Measurements from ENCODE around the gene MKRN2OS. TPM values are rescaled to one million over a fixed set of nuclear protein-coding genes. Genes with fewer than 3 reads are reported as not detected.

Gene MKRN2OS, protein sequence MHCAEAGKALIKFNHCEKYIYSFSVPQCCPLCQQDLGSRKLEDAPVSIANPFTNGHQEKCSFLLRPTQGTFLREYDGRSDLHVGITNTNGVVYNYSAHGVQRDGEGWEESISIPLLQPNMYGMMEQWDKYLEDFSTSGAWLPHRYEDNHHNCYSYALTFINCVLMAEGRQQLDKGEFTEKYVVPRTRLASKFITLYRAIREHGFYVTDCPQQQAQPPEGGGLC
- total RNA-seq: not detected
- long read RNA-seq, partial matches to known transcripts: 0 of 11 reads
- long read RNA-seq, other reads (novel, unspliced or antisense): 11 of 11 reads

DNA sequence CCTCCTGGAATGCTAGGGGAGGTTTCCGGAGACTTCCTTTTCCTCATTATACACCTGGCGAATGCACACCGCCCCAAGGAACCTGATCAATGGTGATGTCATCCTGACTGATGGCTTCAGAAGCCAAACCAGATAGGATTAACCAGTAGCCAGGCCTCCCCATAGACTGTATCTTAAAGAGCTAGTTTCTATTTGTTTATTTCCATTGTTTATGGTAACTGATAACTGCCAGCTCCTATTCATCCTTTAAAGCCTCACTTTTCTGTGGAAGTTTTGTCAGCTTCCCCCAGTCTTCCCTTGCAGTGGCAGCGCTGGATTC is at the start of gene MKRN2OS:
Gene MKRN2OS (minus strand): TSS at position 27 of the 319 bp plus-strand sequence. CDS start 35 bp downstream, outside the sequence.
- TF ChIP-seq, protein P1, sequence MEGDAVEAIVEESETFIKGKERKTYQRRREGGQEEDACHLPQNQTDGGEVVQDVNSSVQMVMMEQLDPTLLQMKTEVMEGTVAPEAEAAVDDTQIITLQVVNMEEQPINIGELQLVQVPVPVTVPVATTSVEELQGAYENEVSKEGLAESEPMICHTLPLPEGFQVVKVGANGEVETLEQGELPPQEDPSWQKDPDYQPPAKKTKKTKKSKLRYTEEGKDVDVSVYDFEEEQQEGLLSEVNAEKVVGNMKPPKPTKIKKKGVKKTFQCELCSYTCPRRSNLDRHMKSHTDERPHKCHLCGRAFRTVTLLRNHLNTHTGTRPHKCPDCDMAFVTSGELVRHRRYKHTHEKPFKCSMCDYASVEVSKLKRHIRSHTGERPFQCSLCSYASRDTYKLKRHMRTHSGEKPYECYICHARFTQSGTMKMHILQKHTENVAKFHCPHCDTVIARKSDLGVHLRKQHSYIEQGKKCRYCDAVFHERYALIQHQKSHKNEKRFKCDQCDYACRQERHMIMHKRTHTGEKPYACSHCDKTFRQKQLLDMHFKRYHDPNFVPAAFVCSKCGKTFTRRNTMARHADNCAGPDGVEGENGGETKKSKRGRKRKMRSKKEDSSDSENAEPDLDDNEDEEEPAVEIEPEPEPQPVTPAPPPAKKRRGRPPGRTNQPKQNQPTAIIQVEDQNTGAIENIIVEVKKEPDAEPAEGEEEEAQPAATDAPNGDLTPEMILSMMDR (IDR thresholded peaks at IDR 0.05): no peak
- no peak for DNase-seq
- Histone ChIP-seq H3K4me3 (no peak within 1 kb of the TSS), H3K9me3 (no peaks in the 10 kb centered on the region), H3K27ac (no peak within 1 kb of the TSS), H3K36me3 (no peaks in the 10 kb centered on the region), H3K27me3 (ENCODE audit: low read depth) (no peaks in the 10 kb centered on the region), H3K4me1 (no peaks in the 10 kb centered on the region)
- intact Hi-C loops (cut with DNase I): no loop called here
- peak; percentile 66 to 74 for ATAC-seq

DNA sequence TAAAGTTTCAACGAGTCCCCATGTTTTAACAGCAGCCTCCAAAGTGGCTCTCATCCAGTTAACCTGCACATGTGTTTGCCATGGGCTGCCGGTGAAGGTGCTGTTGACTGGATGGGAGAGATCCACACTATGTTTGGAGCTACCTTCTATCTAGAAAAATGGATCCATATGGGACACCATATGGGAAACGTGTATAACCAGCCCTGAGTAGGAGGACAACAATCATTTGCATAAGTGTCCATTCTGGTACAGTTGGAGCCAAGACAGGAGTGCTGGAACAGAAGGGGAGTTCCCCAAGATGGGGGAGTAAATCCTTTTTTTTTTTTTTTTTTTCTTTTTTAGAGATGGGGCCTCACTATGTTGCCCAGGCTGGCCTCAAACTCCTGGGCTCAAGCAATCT is 48.2 kb upstream of the MKRN2OS start:
- H3K27ac ChIP-seq: no peak overlapping the region
- DNase-seq (no peak), ATAC-seq (no peak)
- H3K36me3 ChIP-seq: peaks cover 99% of the 10 kb centered on the region
- H3K9me3 ChIP-seq: no peaks in the 10 kb centered on the region
- H3K4me3 ChIP-seq: no peak overlapping the region
- TF ChIP-seq, protein P1 (IDR thresholded peaks at IDR 0.05): no peak
- no peaks in the 10 kb centered on the region for H3K27me3 ChIP-seq (ENCODE audit: low read depth)
- H3K4me1 ChIP-seq: no peaks in the 10 kb centered on the region
- intact Hi-C loops (cut with DNase I): no loop called here

DNA sequence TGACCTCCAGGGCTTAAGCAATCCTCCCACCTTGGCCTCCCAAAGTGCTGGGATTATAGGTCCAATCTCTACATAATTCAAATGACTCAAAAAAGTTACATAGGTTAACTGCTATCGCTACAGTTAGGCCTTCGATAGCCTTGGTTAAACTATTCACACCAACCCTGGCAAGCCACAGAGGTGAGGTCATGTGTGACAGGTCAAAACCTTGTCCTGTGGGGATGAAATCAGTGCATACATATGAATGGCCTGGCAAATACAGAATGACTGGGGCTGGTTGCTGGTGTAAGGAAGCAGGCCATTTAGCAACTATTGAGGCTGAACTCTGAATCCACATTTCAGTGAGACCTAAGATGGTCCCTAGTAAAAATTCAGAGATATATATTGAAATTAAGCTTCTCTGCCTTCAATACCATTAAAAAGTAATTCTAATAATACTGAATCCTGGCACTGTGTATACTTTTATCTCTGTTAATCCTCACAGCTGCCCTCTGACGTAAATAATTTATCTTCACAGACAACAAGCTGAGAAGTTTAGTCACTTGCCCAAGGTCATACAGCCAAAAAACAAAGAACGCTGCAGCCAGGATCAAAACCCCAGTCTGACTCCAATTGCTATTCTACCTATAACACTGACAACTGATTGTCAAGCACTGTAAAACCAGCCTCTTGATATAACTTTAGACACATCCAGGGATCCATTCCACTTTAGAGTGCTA is 46.9 kb upstream of the MKRN2OS start:
- TF ChIP-seq, protein P1 (IDR thresholded peaks at IDR 0.05): no peak
- Histone ChIP-seq H3K27ac (no peak overlapping the region), H3K36me3 (peaks cover 99% of the 10 kb centered on the region), H3K4me3 (no peak overlapping the region), H3K27me3 (ENCODE audit: low read depth) (no peaks in the 10 kb centered on the region), H3K9me3 (no peaks in the 10 kb centered on the region), H3K4me1 (no peaks in the 10 kb centered on the region)
- no peak for DNase-seq
- intact Hi-C loops (cut with DNase I): no loop called here
- no peak for ATAC-seq

DNA sequence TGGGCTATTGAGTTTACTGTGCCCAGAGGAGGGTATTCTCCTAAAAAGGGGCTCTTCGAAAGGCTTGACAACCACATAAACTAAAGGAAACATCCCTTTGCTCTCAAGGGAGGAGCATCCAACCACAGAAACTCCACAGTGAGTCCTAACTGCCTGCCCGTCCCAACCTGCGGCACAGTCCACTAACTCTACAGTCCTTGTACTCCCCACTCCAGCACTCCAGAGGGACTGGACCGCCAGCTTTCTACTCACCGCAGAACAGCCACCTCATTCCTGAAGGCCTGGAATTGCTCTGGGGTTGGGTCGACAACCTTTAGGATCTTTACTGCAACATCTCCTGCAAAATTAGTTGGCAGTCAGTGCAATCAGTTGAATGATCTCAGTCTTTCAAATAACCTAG is 46.2 kb upstream of the MKRN2OS start:
- Histone ChIP-seq H3K36me3 (peaks cover 99% of the 10 kb centered on the region), H3K27ac (no peak overlapping the region)
- DNase-seq: no peak

DNA sequence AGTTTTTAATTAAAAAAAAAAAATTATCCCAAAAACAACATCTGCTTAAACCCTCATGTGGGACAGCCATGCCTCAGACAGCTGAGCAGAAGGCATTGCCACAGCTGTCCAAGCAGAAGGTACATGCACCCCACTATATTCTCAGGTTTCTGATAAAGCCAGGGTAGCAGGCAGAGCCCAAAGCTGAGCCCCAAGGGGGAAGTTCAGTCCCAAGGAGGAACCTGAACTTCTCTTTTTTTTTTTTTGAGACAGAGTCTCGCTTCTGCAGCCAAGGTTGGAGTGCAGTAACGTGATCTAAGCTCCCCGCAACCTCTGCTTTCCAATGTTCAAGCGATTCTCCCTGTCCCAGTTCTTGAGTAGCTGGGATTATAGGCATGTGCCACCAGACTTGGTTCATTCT is 44.8 kb upstream of the MKRN2OS start:
- Histone ChIP-seq H3K9me3 (no peaks in the 10 kb centered on the region), H3K36me3 (peaks cover 99% of the 10 kb centered on the region), H3K4me3 (no peak overlapping the region), H3K27ac (no peak overlapping the region), H3K4me1 (no peaks in the 10 kb centered on the region), H3K27me3 (ENCODE audit: low read depth) (no peaks in the 10 kb centered on the region)
- intact Hi-C loops (cut with DNase I): no loop called here
- DNase-seq (no peak), ATAC-seq (peak; percentile 54 to 65)
- TF ChIP-seq, protein P1 (IDR thresholded peaks at IDR 0.05): no peak

More for the DNA sequence above, 46.2 kb upstream of the MKRN2OS start:
- intact Hi-C loops (cut with DNase I): no loop called here
- H3K27me3 ChIP-seq (ENCODE audit: low read depth): no peaks in the 10 kb centered on the region
- no peaks in the 10 kb centered on the region for H3K4me1 ChIP-seq
- TF ChIP-seq, protein P1 (IDR thresholded peaks at IDR 0.05): no peak
- H3K4me3 ChIP-seq: no peak overlapping the region
- ATAC-seq: no peak
- H3K9me3 ChIP-seq: no peaks in the 10 kb centered on the region
